H9 (cell line): Measurements from ENCODE around the gene CKLF. TPM values are rescaled to one million over a fixed set of nuclear protein-coding genes. Genes with fewer than 3 reads are reported as not detected.

Experiments used
- DNase-seq: peaks from one replicate; pipeline ENCODE4 v3.0.0-alpha.2; 2017
- H2AFZ ChIP-seq: one replicate; pipeline ENCODE4 v1.6.1; 2013; ENCODE audit warnings: mild to moderate bottlenecking, low read length, control low read depth, moderate library complexity
- H2AK5ac ChIP-seq: 2 replicates; pipeline ENCODE4 v1.6.1; 2013; ENCODE audit warnings: low read length, control low read depth, mixed read lengths; ENCODE audit not compliant: insufficient read length
- H2BK120ac ChIP-seq: one replicate; pipeline ENCODE4 v1.6.1; 2013; ENCODE audit warnings: low read depth, mild to moderate bottlenecking, low read length, control low read depth, inconsistent platforms; ENCODE audit not compliant: poor library complexity, severe bottlenecking
- H2BK12ac ChIP-seq: 2 replicates; pipeline ENCODE4 v1.6.1; 2013; ENCODE audit warnings: low read length, control low read depth, mixed read lengths, low read depth; ENCODE audit not compliant: insufficient read length
- H2BK15ac ChIP-seq: 2 replicates; pipeline ENCODE4 v1.6.1; 2013; ENCODE audit warnings: low read depth, low read length, control low read depth
- H2BK20ac ChIP-seq: one replicate; pipeline ENCODE4 v1.6.1; 2013; ENCODE audit warnings: low read depth, mild to moderate bottlenecking, low read length, control low read depth, inconsistent platforms; ENCODE audit not compliant: poor library complexity, severe bottlenecking
- H2BK5ac ChIP-seq: 2 replicates; pipeline ENCODE4 v1.6.1; 2013; ENCODE audit warnings: low read length, control low read depth, mixed read lengths; ENCODE audit not compliant: insufficient read length
- H3K14ac ChIP-seq: 2 replicates; pipeline ENCODE4 v1.6.1; 2013; ENCODE audit warnings: low read length, control low read depth; ENCODE audit not compliant: insufficient read depth
- H3K18ac ChIP-seq: 2 replicates; pipeline ENCODE4 v1.6.1; 2013; ENCODE audit warnings: low read depth, mild to moderate bottlenecking, mixed read lengths, low read length, control low read depth; ENCODE audit not compliant: insufficient read length
- H3K23ac ChIP-seq: 2 replicates; pipeline ENCODE4 v1.6.1; 2013; ENCODE audit warnings: low read length, control low read depth, mixed read lengths, low read depth; ENCODE audit not compliant: insufficient read length
- H3K23me2 ChIP-seq: 2 replicates; pipeline ENCODE4 v1.6.1; 2013; ENCODE audit warnings: low read depth, mild to moderate bottlenecking, mixed read lengths, low read length, control low read depth; ENCODE audit not compliant: insufficient read length, poor library complexity, severe bottlenecking
- H3K27ac ChIP-seq: 2 replicates; pipeline ENCODE4 v1.5.1; 2013; ENCODE audit warnings: low read length, control low read depth, mixed read lengths, low read depth; ENCODE audit not compliant: insufficient read length
- H3K27me3 ChIP-seq: 2 replicates; pipeline ENCODE4 v1.6.1; 2013; ENCODE audit warnings: low read length, control low read depth, inconsistent platforms; ENCODE audit not compliant: insufficient read depth
- H3K4ac ChIP-seq: 2 replicates; pipeline ENCODE4 v1.6.1; 2013; ENCODE audit warnings: low read depth, mild to moderate bottlenecking, control low read depth, inconsistent platforms, low read length, moderate library complexity
- H3K4me1 ChIP-seq: 2 replicates; pipeline ENCODE4 v1.6.1; 2013; ENCODE audit warnings: low read length, control low read depth, inconsistent platforms; ENCODE audit not compliant: insufficient read depth
- H3K4me2 ChIP-seq: 2 replicates; pipeline ENCODE4 v1.6.1; 2013; ENCODE audit warnings: low read length, control low read depth, mixed read lengths; ENCODE audit not compliant: insufficient read length, insufficient read depth
- H3K56ac ChIP-seq: 2 replicates; pipeline ENCODE4 v1.6.1; 2013; ENCODE audit warnings: low read depth, mild to moderate bottlenecking, mixed read lengths, low read length, control low read depth; ENCODE audit not compliant: insufficient read length
- H3K79me1 ChIP-seq: 2 replicates; pipeline ENCODE4 v1.6.1; 2013; ENCODE audit warnings: low read depth, mild to moderate bottlenecking, moderate library complexity, low read length, control low read depth, inconsistent platforms; ENCODE audit not compliant: insufficient read depth, poor library complexity, severe bottlenecking
- H3K79me2 ChIP-seq: 2 replicates; pipeline ENCODE4 v1.6.1; 2013; ENCODE audit warnings: low read length, control low read depth, inconsistent platforms; ENCODE audit not compliant: insufficient read depth
- H3K9ac ChIP-seq: 2 replicates; pipeline ENCODE4 v1.6.1; 2013; ENCODE audit warnings: low read length, control low read depth, mixed read lengths; ENCODE audit not compliant: insufficient read length; ENCODE audit errors: extremely low read depth
- H3K9me3 ChIP-seq: one replicate; pipeline ENCODE4 v1.6.1; 2013; ENCODE audit warnings: low read depth, low read length, inconsistent platforms; ENCODE audit not compliant: control insufficient read depth
- H3T11ph ChIP-seq: one replicate; pipeline ENCODE4 v1.6.1; 2013; ENCODE audit warnings: mild to moderate bottlenecking, low read length, control low read depth, inconsistent platforms
- H4K20me1 ChIP-seq: one replicate; pipeline ENCODE4 v1.6.1; 2013; ENCODE audit not compliant: control insufficient read depth, insufficient read length, insufficient read depth
- H4K5ac ChIP-seq: 2 replicates; pipeline ENCODE4 v1.6.1; 2013; ENCODE audit warnings: low read depth, mild to moderate bottlenecking, mixed read lengths, low read length, control low read depth; ENCODE audit not compliant: insufficient read length
- H4K8ac ChIP-seq: replicated peaks from 2 replicates; pipeline ENCODE4 v1.6.1; 2013; ENCODE audit warnings: low read length, control low read depth, mixed read lengths, low read depth; ENCODE audit not compliant: insufficient read length
- H4K91ac ChIP-seq: 2 replicates; pipeline ENCODE4 v1.6.1; 2013; ENCODE audit warnings: low read depth, mild to moderate bottlenecking, moderate library complexity, mixed read lengths, low read length, control low read depth; ENCODE audit not compliant: insufficient read length
- H3K27ac Mint-ChIP-seq, 3 experiments: 2 replicates in 2 of 3; 3 replicates in 1 of 3; pipeline ENCODE4 v1.8.0; 2020 to 2021; ENCODE audit warnings: mixed read lengths in 3 of 3, mild to moderate bottlenecking in 1 of 3, moderate library complexity in 1 of 3
- H3K27me3 Mint-ChIP-seq: 2 replicates; pipeline ENCODE4 v1.8.0; 2021; ENCODE audit warnings: low read depth, mild to moderate bottlenecking, moderate library complexity, mixed read lengths
- H3K36me3 Mint-ChIP-seq, 3 experiments: 2 replicates in 2 of 3; 3 replicates in 1 of 3; pipeline ENCODE4 v1.8.0; 2020 to 2021; ENCODE audit warnings: low read depth in 3 of 3, mixed read lengths in 3 of 3; ENCODE audit not compliant: insufficient read depth in 1 of 3
- H3K4me1 Mint-ChIP-seq, 2 experiments: 2 replicates each; pipeline ENCODE4 v1.8.0; 2020; ENCODE audit warnings: mixed read lengths in 2 of 2
- H3K4me3 Mint-ChIP-seq, 2 experiments: 2 replicates in 1 of 2; 3 replicates in 1 of 2; pipeline ENCODE4 v1.8.0; 2020 to 2021; ENCODE audit warnings: mild to moderate bottlenecking in 2 of 2, mixed read lengths in 2 of 2, moderate library complexity in 1 of 2
- H3K9me3 Mint-ChIP-seq, 2 experiments: 2 replicates in 1 of 2; 3 replicates in 1 of 2; pipeline ENCODE4 v1.8.0; 2020; ENCODE audit warnings: mild to moderate bottlenecking in 2 of 2, mixed read lengths in 2 of 2, moderate library complexity in 1 of 2
- WGBS: extraction: QIAGEN DNeasy Blood & Tissue Kit; methylation state at CpG from one replicate; pipeline ENCODE4 v1.1.7; 2013; ENCODE audit warnings: missing lambda C conversion rate, low lambda C conversion rate, mixed read lengths; ENCODE audit not compliant: insufficient read length; ENCODE audit errors: extremely low coverage; 5-methylcytosine and 5-hydroxymethylcytosine counted together
- total RNA-seq: library from RNA; stranded (reverse); gene quantifications from 2 replicates; pipeline ENCODE4 v1.2.1, GENCODE V29; 2021
- TF ChIP-seq, protein P1 (sequence below): fragments of 200-600 bp; sonication (generic); conservative IDR thresholded peaks from 3 replicates; pipeline ENCODE4 v1.8.0; 2021; ENCODE audit warnings: antibody characterized with exemption, mild to moderate bottlenecking

Gene CKLF
- total RNA-seq, 1 experiment from 2014 or later = 23.1 TPM

DNA sequence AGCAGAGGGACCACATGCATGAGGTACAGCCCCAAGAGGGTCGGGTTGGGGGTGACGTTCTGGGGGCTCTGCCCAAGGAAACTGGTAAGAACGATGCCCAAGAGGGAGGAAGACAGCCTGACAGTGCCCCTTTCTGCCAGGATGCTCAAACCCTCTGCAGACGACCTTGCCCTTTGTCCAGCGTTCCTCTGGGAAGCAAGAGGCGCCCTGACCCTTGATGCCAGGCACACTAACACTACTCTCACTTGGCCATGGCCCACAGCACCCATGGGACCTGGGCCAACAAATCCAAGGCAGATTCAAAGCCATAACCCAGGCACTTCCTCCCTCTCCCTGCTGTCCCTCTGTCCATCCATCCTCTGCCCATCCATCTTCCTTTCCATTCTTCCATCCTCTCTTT, 22.9 kb upstream of the CKLF start:
- no peaks in the 10 kb centered on the region for H3K9me3 Mint-ChIP-seq
- TF ChIP-seq, protein P1, sequence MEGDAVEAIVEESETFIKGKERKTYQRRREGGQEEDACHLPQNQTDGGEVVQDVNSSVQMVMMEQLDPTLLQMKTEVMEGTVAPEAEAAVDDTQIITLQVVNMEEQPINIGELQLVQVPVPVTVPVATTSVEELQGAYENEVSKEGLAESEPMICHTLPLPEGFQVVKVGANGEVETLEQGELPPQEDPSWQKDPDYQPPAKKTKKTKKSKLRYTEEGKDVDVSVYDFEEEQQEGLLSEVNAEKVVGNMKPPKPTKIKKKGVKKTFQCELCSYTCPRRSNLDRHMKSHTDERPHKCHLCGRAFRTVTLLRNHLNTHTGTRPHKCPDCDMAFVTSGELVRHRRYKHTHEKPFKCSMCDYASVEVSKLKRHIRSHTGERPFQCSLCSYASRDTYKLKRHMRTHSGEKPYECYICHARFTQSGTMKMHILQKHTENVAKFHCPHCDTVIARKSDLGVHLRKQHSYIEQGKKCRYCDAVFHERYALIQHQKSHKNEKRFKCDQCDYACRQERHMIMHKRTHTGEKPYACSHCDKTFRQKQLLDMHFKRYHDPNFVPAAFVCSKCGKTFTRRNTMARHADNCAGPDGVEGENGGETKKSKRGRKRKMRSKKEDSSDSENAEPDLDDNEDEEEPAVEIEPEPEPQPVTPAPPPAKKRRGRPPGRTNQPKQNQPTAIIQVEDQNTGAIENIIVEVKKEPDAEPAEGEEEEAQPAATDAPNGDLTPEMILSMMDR = no peak
- no peak overlapping the region for H3K4me3 Mint-ChIP-seq
- H3K4me2 ChIP-seq = no peak overlapping the region
- peaks cover 2% of the 10 kb centered on the region; the same call in 1 of the 2 replicates for H3K27me3 Mint-ChIP-seq
- H2BK120ac ChIP-seq = no peak overlapping the region
- no peak overlapping the region for H4K5ac ChIP-seq
- H3K27ac ChIP-seq = no peak overlapping the region
- H3K9ac ChIP-seq = no peak overlapping the region
- no peaks in the 10 kb centered on the region for H3K79me1 ChIP-seq
- no peaks in the 10 kb centered on the region for H3K4me1 Mint-ChIP-seq
- H3K56ac ChIP-seq = no peak overlapping the region
- no peaks in the 10 kb centered on the region for H3K4me1 ChIP-seq
- no peak overlapping the region for H2BK15ac ChIP-seq
- no CpG with 5 or more reads among the region's 6 CpGs for WGBS
- H2AFZ ChIP-seq = no peak overlapping the region
- H2AK5ac ChIP-seq = no peak overlapping the region
- H3K18ac ChIP-seq = no peak overlapping the region
- no peaks in the 10 kb centered on the region for H3K79me2 ChIP-seq
- no peaks in the 10 kb centered on the region for H4K20me1 ChIP-seq
- no peak overlapping the region for H3K27ac Mint-ChIP-seq
- no peak overlapping the region for H3K4ac ChIP-seq
- peaks cover 0 to 6% (median 0%) of the 10 kb centered on the region in 3 experiments; a peak in 4 of 7 replicates for H3K36me3 Mint-ChIP-seq
- no peak overlapping the region for H3T11ph ChIP-seq
- no peak overlapping the region for H4K8ac ChIP-seq
- H3K23ac ChIP-seq = no peak overlapping the region
- DNase-seq = no peak
- no peak overlapping the region for H4K91ac ChIP-seq
- no peak overlapping the region for H3K14ac ChIP-seq
- no peaks in the 10 kb centered on the region for H3K23me2 ChIP-seq
- no peak overlapping the region for H2BK12ac ChIP-seq
- H3K9me3 ChIP-seq = no peaks in the 10 kb centered on the region
- no peaks in the 10 kb centered on the region for H3K27me3 ChIP-seq
- no peak overlapping the region for H2BK5ac ChIP-seq
- H2BK20ac ChIP-seq = no peak overlapping the region
